Activated CD8-positive, alpha-beta memory T cell treated with anti-CD3 and anti-CD28 coated beads for 48 hours (primary cell): Measurements from ENCODE around the gene MORN1.

Experiments
- DNase-seq, 3 experiments: peaks; one replicate each; pipeline ENCODE4 v3.0.0-alpha.2; 2020; ENCODE audit warnings: low read depth in 2 of 3, low spot score in 2 of 3

MORN1 gene

GRCh38 chr1:2352341-2352896 lies 38.9 kb downstream of the MORN1 start:
- DNase-seq, result no peak

- DNase-seq, result no peak
Measured at GRCh38 chr1:2351723-2352122, 39.6 kb downstream of the MORN1 start.

GRCh38 chr1:2350911-2351655 lies 40.3 kb downstream of the MORN1 start:
- no peak for DNase-seq

GRCh38 chr1:2350501-2350900 lies 40.9 kb downstream of the MORN1 start:
- DNase-seq, result no peak

GRCh38 chr1:2349806-2350205 lies 41.5 kb downstream of the MORN1 start:
- DNase-seq, result no peak

- DNase-seq, result no peak
Measured at GRCh38 chr1:2348346-2349325, 42.7 kb downstream of the MORN1 start.

- DNase-seq, result no peak
Measured at GRCh38 chr1:2347896-2348295, 43.5 kb downstream of the MORN1 start.

- no peak for DNase-seq
Measured at GRCh38 chr1:2347409-2347785, 44.0 kb downstream of the MORN1 start.

- no peak for DNase-seq
Measured at GRCh38 chr1:2346691-2347408, 44.5 kb downstream of the MORN1 start.

GRCh38 chr1:2345297-2346075 lies 45.9 kb downstream of the MORN1 start:
- DNase-seq, result no peak

- no peak for DNase-seq
Measured at GRCh38 chr1:2344744-2345296, 46.5 kb downstream of the MORN1 start.

GRCh38 chr1:2344121-2344681 lies 47.2 kb downstream of the MORN1 start:
- no peak for DNase-seq

- no peak for DNase-seq
Measured at GRCh38 chr1:2343023-2343935, 48.1 kb downstream of the MORN1 start.

GRCh38 chr1:2342384-2343022 lies 48.9 kb downstream of the MORN1 start:
- no peak for DNase-seq

GRCh38 chr1:2341706-2342383 lies 49.5 kb downstream of the MORN1 start:
- no peak for DNase-seq

- no peak for DNase-seq
Measured at GRCh38 chr1:2340918-2341254, 50.5 kb downstream of the MORN1 start.

- no peak for DNase-seq
Measured at GRCh38 chr1:2340086-2340917, 51.1 kb downstream of the MORN1 start.
